NCI-H2196 (cell line): ENCODE results near the gene IPMK.
"Not testable (repeated sequence)": the region's sequence is repeated elsewhere in the genome, so short reads cannot be mapped to it uniquely, and the experiment has no call there.

Experiments
- DNase-seq: peaks from one replicate; lab custom pipeline; 2025; ENCODE audit not compliant: unreplicated experiment; lab: John Stamatoyannopoulos, UW

IPMK gene

GRCh38 chr10:58157076-58157766 is 110.5 kb downstream of the IPMK start:
- DNase-seq: peak; percentile 0

- DNase-seq: not testable (repeated sequence)
Measured at GRCh38 chr10:58155941-58156340, 111.8 kb downstream of the IPMK start.

- DNase-seq: no peak
Measured at GRCh38 chr10:58153751-58154150, 113.9 kb downstream of the IPMK start.

- peak; percentile 3 for DNase-seq
Measured at GRCh38 chr10:58152673-58153263, 114.9 kb downstream of the IPMK start.

GRCh38 chr10:58150290-58150689 is 117.4 kb downstream of the IPMK start:
- no peak for DNase-seq

GRCh38 chr10:58143944-58144343 is 123.8 kb downstream of the IPMK start:
- no peak for DNase-seq
